ENCODE results near the gene CCL23.
"Not testable (repeated sequence)": the region's sequence is repeated elsewhere in the genome, so short reads cannot be mapped to it uniquely, and the experiment has no call there.

Gene CCL23, protein sequence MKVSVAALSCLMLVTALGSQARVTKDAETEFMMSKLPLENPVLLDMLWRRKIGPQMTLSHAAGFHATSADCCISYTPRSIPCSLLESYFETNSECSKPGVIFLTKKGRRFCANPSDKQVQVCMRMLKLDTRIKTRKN

DNA sequence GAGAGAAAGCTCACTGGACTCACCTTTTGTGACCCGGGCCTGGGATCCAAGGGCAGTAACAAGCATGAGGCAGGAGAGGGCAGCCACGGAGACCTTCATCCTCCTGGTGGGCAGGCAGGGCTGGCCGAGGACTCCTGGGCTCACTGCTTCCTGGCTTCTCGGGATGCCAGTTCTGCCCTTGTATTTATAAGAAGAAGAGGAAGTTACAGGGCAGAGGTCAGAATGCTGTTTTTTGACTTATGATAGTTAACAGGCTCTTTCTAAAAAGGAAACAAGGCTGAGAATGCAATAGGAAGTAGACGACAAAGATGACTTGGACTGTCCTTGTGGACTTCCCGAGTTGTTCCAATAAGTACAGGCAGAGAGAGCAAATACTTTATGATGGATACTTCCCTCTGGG, at the start of gene CCL23:
Gene CCL23 (minus strand): TSS at position 174 of the 400 bp plus-strand sequence. CDS start 75 bp downstream, at position 99.
- no peak for DNase-seq

DNA sequence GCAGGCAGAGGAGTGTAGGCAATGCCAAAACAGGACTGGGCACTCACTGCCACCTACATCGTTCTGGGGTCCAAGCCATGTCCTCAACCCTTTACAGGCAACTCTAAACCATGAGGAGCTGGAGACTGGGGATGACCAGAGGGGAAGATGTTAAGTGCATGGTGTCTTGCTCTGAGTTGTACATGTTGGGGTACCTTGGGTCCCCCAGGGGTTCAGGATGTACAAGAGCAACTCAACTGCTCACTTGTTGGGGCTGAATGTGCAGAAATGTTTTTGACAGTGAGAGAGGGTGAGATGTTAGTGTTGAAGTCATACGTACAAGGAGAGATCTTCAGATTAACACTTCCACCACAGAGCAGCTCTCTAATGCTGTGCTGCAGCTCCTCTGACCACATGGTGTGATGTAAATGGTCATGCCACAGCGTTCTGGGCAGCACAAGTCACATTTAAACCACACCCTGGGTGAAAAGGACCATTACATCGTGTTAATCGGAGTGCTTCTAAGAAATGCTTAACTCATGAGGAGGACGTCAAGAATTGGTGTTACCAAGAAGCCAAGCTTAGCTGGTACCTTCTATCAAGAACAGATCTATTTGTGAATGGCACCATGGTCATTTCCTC, 48.7 kb upstream of the CCL23 start:
- DNase-seq = no peak

DNA sequence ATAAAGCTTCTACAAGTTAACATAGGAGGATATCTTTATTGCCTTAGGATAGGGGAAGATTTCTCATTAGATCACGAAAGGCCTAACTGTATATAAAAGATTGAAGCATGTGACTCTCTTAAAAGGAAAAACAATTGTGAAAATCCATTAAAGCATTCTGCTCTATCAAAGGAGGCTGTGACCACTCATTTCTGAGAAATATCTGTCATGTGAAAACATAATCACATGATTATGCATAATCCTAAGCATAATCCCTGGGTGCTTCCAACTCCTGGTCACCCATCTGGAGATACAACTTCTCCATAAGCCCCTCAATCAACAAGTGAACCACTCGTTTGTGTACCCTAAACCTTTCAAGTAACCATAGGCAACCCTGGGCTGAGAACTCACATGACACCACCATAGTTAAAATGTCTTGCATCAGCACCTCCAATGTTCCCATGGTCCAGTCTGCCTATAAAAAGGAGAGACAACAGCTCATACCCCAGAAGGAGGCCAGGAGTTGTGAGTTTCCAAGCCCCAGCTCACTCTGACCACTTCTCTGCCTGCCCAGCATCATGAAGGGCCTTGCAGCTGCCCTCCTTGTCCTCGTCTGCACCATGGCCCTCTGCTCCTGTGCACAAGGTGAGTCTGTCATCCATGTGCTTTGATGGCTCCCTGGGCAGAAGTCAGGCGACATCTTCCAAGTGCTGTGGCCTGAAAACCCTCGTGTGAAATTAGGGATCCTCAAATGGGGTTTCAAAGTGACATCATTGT, 46.2 kb upstream of the CCL23 start, which contains the start of gene CCL18:
Gene CCL18 (plus strand): TSS at position 487 of the 756 bp plus-strand sequence. CDS start 71 bp downstream, at position 558.
- DNase-seq = no peak

DNA sequence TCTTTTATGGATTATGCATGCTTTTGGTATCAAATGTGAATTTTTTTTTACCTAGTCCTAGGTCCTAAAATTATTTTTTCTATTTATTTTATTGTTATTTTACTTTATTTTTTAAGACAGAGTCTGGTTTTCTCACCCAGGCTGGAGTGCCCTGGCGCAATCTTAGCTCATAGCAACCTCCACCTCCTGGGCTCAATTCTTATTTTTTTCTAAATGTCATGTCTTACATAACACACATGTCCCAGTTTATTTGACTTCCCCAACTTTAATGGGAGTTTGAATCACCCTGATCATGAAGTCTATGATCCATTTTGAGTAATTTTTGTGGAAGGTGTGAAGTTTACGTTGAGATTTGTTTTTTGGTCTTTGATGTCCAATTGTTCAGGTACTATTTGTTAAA, 43.0 kb upstream of the CCL23 start:
- DNase-seq = no peak

DNA sequence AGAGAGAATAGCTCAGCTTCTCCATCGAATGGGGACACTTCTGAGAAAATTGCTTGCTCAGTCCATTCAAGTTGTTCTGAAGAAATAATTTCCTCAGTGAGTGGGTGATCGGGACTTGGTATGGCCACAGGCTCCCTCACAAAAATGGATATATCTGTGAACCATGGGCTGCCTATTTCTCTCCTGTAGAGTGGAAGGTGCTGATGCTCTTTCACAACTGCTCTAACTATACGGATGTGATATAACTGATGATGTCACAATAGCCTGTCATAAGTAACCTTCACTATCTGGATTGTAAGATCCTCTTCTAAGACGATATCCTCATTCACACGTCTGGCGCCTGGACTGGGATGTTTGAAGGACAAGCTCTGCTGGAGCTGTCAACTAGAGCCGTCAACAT, 41.6 kb upstream of the CCL23 start:
- no peak for DNase-seq

DNA sequence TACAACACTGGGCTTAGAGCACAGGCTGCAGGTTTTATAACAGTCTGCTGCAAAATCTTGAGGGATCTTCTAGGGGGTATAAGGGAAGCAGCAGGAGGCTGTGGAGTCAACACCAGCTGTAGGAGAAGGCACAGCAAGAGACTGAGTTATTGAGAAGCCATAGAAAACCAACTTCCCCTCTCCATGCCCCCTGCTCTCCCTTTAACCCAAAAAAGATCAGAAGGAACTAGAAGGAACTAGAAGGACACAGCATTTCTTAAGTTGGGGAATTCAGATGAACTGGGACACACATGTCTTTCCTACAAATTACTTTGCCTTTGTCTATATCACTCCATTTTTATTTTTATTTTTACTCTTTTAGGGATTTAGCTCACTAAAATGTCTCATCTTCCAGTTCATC, 40.1 kb upstream of the CCL23 start:
- DNase-seq = no peak

DNA sequence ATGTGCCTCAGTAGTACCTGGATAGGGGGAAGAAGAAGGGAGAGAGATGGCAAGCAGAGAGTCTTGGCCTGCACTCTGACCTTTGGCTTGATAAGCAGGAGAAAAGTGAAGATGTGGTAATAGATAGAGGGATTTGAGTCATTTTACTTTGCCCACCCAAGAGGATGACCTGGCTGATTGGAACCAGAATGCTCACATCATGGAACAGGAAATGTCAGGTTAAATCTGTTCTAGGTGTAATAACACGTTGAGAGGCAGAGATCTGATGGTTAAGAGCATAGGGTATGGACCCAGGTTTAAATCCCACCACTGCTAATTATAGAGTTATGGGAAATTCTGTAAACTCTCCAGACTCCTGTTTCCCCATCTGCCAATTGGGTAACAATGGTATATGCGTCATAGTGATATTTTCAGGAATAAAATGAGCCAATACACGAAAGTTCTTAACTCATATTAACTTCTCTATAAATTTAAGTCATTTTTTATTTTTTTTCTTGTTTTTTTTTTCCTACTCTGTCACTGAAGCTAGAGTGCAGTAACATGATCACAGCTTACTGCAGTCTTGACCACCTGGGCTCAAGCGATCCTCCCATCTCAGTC, 38.2 kb upstream of the CCL23 start:
- DNase-seq = no peak

DNA sequence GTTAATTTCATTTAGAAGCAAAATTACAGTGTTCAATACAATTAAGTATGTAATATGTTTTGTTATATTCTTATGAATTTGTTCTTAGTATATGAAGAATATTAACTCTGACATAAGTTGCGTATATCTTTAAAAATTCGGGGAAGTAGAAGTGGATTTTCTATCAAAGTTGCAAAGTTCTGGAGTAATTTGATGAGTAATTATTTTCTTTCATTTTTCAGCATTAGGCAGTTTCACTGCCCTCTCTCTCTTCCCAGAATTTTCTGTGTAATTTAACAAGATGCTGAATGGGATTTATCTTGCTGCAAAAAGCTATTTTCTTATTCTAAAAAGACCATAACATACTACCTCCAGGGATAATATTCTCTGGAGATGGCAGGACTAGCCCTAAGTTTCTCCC, 37.4 kb upstream of the CCL23 start:
- no peak for DNase-seq

DNA sequence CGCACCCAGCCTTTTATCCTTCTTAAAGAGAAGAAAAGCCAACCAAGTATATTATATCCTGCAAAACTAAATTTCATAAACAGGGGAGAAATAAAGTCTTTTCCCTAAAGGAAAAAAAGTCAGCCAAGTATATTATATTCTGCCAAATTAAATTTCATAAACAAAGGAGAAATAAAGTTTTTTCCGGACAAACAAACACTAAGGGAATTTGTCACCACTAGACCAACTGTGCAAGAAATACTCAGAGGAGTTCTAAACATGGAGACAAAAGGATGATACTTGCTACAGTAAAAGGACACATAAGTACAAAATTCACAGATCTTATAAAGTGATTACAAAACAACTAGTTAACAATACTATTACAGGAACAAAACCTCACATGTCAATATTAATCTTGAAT, 31.9 kb upstream of the CCL23 start:
- no peak for DNase-seq

DNA sequence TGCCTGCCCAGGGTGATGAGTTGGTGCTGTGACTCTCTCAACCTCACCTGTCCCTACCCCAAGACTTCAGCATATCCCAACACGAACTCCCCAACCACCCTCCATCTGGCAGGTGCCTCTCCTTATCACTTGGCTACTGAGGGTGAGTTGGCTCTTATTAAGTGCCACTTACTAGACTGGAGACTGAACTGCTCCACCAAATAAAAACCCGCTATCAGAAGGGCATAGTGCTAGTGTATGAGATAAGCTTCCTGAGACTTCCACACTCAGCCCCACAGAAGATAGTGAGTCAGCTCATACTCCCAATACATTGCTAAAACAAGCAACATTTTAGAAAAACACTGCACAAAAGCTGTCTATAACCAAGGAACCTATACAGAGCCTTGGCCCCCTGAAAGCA, 30.3 kb upstream of the CCL23 start:
- DNase-seq = no peak

DNA sequence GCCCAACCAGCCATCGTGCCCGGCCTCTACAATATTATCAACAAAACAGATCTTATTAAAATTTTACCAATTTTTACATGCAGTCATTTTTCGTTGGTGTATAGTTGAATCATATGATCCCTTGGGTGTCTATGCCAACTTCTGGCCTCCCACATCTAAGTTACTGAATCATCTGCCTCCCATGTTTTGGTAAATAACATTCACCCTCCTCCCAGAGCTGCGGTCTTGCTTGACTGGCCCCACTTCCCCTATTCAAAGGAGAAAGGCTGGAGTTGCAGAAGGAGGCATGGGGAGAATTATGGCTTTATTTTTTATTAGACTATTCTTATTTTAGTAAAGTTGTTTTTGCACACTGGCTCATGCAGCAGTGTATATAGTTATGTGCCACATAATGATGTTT, 18.5 kb upstream of the CCL23 start:
- DNase-seq = no peak

DNA sequence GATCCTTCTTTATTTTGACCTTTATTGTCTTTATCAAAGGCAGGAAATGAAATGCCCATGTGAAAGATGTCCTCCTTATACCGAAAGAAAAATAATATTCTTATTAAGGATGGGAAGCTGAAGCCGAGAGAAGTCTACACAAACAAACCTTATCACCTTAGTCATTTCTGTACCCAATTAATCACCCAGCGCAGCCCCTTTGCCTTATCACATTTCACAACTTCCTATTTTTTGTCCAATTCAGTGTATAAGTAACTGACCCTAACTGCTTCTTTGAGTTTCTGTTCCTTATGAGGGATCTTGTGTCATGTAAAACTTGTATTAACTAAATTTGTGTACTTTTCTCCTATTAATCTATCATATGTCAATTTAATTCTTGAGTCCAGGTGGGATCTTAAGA, 16.4 kb upstream of the CCL23 start:
- DNase-seq = no peak

DNA sequence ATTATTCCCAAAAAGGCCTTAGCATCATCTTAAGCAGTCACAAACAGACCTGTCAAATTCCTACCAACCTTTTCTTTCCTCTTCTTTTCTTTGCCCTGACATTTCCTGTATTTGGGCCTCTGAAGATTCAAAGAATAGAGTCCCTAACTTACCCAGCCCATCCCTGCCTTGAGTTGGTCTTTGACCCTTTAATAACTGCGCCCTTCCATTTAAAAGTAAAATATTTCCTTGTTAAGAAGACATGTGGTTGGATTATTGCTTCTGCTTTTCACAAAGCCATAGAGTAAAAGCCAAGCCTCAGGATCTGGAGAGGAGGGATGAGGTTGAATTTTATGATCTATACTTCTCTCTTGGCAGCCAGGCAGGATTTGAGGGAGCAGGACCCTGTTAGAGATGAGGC, 13.2 kb upstream of the CCL23 start:
- no peak for DNase-seq

DNA sequence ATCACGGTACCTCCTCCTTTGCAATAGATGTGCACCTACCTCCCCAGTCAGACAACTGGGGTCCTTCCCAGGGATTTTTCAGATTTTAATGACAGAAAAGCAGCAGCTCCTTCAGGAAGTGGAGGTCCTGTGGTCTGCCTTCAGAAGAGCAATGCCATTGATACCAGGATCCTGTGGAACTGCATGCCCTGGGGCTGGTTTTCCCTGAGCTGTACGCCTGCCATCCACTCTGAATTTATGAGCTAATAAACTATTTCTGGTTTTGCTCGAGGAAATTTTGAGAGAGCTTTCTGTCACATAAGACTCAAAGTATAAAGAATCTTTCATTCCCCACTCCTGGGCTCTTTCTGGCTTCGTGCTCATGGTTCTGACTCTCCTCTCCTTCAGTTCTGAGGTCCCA, 10.0 kb upstream of the CCL23 start:
- DNase-seq = no peak

DNA sequence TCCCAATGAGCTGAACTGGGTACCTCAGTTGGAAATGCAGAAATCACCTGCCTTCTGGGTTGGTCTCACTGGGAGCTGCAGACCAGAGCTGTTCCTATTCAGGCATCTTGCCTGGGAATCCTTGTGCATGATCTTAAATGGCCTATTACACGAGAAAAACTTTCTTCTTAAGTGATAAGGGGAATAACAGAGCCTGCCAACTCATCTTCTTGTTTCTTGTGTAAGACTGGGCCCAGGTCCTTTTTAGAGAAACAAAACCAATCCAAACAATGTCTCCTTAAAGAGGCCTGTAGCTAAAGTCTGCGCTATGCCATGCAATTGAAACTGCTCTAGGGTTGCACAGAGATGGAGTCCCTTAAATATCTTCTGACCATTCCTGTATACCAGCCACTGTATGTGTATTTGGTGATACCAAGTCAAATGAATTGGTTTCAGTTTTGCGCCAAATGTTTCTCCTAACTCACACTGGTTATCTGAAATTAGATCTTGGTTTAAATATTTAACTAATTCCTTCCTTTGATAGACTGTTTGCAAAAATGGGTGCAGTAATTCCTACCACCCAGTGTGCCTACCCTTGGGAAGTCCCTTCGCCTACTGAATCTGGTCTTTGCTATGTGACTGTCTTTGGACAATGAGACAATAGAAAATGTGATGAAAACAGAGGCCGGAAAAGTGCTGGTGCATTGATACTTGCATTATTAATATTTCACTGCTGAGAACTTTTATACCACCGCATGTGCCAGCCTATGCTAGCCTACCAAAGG, 6.5 kb upstream of the CCL23 start:
- DNase-seq = no peak

DNA sequence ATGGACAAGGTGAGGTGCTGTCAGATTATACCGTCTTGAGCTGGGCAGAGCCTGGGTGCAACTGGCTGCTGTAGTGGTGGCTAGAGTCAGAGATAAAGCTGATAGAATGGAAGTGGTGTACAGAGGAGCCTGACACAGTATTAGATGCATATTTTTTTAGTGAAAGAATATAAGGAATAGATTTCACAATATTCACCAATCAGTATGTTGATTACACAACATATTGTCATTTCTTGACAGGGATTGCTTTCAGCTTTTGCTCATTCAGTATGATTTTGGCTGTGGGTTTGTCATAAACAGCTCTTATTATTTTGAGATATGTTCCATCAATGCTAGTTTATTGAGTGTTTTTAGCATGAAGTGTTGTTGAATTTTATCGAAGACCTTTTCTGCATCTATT, 1.7 kb upstream of the CCL23 start:
- no peak for DNase-seq

DNA sequence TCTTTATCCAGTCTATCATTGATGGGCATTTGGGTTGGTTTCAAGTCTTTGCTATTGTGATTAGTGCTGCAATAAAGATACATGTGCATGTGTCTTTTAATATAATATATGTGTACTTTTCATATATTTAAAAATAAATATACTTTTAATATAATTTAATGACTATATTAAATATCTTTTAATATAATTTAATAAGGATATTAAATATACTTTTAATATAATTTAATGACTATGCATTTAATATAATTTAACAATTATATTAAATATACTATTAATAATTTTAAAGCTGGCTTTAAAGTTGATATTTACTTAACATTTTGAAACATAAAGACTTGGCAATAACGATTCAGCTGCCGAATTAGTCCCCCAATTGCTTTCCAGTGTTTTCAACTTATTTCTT, 1.2 kb downstream of the CCL23 start:
- DNase-seq = no peak

DNA sequence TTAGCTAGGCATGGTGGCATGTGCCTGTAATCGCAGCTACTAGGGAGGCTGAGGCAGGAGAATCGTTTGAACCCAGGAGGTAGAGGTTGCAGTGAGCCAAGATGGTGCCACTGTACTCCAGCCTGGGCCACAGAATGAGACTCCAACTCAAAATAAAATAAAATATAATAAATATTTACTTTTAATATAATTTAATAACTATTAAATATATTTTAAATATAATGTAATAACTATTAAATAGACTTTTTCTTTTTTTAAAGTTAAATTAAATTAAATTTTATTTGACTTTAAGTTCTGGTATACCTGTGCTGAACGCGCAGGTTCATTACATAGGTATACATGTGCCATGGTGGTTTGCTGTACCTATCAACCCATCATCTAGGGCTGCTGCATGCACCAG, 1.9 kb downstream of the CCL23 start:
- not testable (repeated sequence) for DNase-seq

DNA sequence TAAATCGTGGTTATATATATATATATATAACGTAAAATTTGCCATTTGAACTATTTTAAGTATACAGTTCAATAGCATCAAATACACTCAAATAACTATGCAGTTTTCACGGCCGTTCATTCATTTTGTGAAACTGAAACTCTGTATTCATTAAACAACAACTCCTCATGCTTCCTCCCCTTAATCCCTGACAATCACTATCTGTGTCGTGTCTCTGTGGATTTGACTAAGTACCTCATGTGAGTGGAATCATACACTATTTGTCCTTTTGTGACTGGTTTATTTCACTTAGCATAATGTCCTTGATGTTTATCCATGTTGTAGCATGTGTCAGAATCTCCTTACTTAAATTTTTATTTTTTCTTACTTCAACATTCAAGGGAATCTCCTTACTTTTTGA, 2.8 kb downstream of the CCL23 start:
- no peak for DNase-seq

DNA sequence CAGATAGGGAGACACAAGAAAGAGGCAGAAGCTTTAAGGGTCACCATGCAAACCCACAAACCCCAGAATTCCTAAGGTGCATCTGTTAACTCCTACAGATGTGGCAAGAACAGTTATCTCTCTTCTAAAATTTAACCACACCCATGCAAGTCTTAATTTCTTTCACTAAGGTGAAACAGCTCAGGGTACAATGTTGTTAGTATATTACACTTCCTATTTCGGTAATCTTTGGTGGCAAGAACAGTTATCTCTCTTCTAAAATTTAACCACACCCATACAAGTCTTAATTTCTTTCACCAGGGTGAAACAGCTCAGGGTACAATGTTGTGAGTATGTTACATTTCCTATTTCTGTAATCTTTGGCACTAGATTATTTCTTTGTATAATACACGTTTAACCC, 6.6 kb downstream of the CCL23 start:
- no peak for DNase-seq

DNA sequence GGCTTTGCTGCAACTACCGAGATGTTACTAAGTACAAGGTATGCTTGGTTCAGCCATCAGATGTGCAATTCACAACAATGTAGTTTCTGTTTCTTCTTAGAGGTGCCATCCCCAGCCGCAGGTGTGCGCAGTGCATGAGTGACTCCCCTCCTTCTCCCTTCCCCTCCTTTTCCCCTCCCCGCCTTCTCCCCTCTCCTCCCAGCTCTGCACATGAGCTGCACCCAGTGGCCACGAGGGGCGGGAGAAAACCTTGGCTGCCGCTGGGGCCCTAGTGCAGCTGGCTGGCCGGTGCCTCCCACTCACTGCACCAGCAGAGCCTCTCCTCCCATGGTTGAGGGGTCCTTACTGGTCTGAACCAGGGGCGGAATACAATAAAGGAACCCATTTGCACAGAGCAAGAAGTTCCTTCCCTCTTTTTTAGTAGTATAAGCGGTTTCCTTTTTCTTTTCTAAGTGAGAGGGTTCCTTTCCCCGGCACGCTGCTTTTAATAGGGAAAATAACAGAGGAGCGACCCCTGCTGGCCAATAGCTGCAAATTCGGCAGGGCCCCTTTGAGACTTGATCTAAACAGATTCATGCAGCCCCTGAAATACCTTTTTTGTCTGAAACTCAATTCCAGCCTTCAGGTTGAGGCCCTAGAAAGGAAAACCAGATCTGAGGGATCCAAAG, 8.6 kb downstream of the CCL23 start:
- DNase-seq = no peak

DNA sequence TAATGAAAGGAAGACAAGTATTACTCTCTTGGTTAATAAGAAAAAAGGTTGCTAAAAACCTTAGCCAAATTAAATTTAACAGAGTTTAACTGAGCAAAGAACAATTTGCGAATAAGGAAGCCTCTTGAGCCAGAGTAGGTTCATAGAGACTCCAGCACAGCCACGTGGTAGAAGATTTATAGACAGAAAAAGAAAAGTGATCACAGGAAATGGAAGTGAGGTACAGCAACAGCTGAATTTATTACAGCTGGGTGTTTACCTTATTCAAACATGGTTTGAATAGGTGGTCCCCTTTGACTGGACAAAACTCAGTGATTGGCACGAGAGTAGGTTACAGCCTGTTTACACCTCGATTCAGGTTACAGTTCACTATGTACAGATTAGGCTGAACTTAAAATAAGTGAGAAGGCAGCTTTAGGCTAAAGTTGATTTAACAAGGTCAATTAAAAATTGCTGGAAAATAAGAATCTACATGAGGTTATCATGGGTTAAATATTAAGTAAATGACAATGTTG, 13.1 kb downstream of the CCL23 start:
- DNase-seq = no peak
